H1 (cell line): ENCODE data around the gene IL18RAP. TPM values are rescaled to one million over a fixed set of nuclear protein-coding genes. Genes with fewer than 3 reads are reported as not detected.

Experiments
- EZH2 ChIP-seq: fragments of 200-600 bp; sonication (generic); IDR thresholded peaks from 2 replicates; pipeline ENCODE4 v1.7.1; 2012; ENCODE audit warnings: low read depth, mild to moderate bottlenecking, moderate library complexity, low read length, inconsistent platforms; ENCODE audit not compliant: severe bottlenecking
- GTF2F1 ChIP-seq: IDR thresholded peaks from 2 replicates; pipeline ENCODE4 v1.6.1; 2012; ENCODE audit warnings: low read depth, low read length, improper control_type of control experiment, borderline replicate concordance
- SAP30 ChIP-seq: fragments of 300-600 bp; sonication (generic); IDR thresholded peaks from 2 replicates; pipeline ENCODE4 v1.7.1; 2012; ENCODE audit warnings: low read length, moderate library complexity, mild to moderate bottlenecking, inconsistent platforms; ENCODE audit not compliant: insufficient read depth, insufficient replicate concordance
- SUZ12 ChIP-seq: fragments of 200-600 bp; sonication (generic); IDR thresholded peaks from 2 replicates; pipeline ENCODE4 v1.6.1; 2012; ENCODE audit warnings: mild to moderate bottlenecking, inconsistent platforms, low read length, moderate library complexity, mixed read lengths
- polyA plus RNA-seq, 7 experiments: library from polyadenylated mRNA; depleted of rRNA in 3 of 7; stranded (reverse) in 5 of 7; unstranded in 2 of 7; fragments of >200 nt in 5 of 7; fragments of 200-250 nt in 2 of 7; gene quantifications; 1 replicate in 5 of 7; 2 replicates in 1 of 7; 4 replicates in 1 of 7; pipeline versions ENCODE4 v1.2.1 to v1.2.3, GENCODE V29; 2011 to 2013; ENCODE audit warnings: missing spikeins in 2 of 7, mixed read lengths in 2 of 7
- total RNA-seq: library from RNA; stranded (reverse); fragmentation: NEBNext Ultra II Directional; extraction: Animal tissue kit (Norgen Biotek cat#: 25700); gene quantifications from 2 replicates; pipeline ENCODE4 v1.2.1, GENCODE V29; 2021

IL18RAP gene
- total and polyA plus RNA-seq, 2 of the 8 experiments (the other 6 are each of a cell fraction or from before 2014, with no cell fraction given): not detected

GRCh38 chr2:102392942-102393341 lies 30.0 kb upstream of the IL18RAP start (continued):
- TF ChIP-seq EZH2 (no peak), SUZ12 (no peak), SAP30 (no peak), GTF2F1 (no peak)
